Upper lobe of left lung (tissue), 4 donors: ENCODE data around the gene PHACTR1.

ENCODE experiments used
- CTCF ChIP-seq, 6 experiments: fragments of 450-650 bp in 4 of 6; fragments of 200-600 bp in 2 of 6; sonication (generic) in 2 of 6; IDR thresholded peaks; one replicate each; pipeline ENCODE4 v1.5.1; 2016 to 2019; ENCODE audit warnings: antibody characterized with exemption in 6 of 6
- EP300 ChIP-seq, 4 donors: sonication (generic); formaldehyde crosslinking; IDR thresholded peaks; one replicate each; pipeline ENCODE4 v1.5.1; 2017; ENCODE audit warnings: antibody characterized with exemption in 4 of 4, control low read depth in 2 of 4
- POLR2A ChIP-seq, 4 donors: fragments of 450-650 bp; IDR thresholded peaks; one replicate each; pipeline ENCODE4 v1.5.1; 2016 to 2017; ENCODE audit warnings: antibody characterized with exemption in 4 of 4, mild to moderate bottlenecking in 2 of 4

- TF ChIP-seq CTCF (IDR thresholded peaks at IDR 0.05) (no peak), POLR2A (IDR thresholded peaks at IDR 0.05) (no peak), EP300 (IDR thresholded peaks at IDR 0.05) (no peak)
These were observed 153.4 kb downstream of the PHACTR1 start for GRCh38 chr6:12869816-12870432.
